HG02885 (cell line): ENCODE data around the gene TLE7.

Source experiments
- ATAC-seq: cut with Tn5 transposase; IDR thresholded peaks from one replicate; pipeline ENCODE4 v1.9.1; 2021; ENCODE audit warnings: mild to moderate bottlenecking; ENCODE audit not compliant: unreplicated experiment, poor library complexity

Gene TLE7

GRCh38 chr16:71380831-71381230 is 61.0 kb downstream of the TLE7 start:
- ATAC-seq, result no peak
